ENCODE results near the gene ESPN. TPM values are rescaled to one million over a fixed set of nuclear protein-coding genes. Genes with fewer than 3 reads are reported as not detected.

ESPN gene
- total RNA-seq, 1 donor from 2014 or later, result 54.0 TPM

GRCh38 chr1:6494627-6495026, 70.1 kb downstream of the ESPN start:
- Mint-ChIP-seq H3K4me1 (ENCODE audit: low read depth) (peaks cover 15% of the 10 kb centered on the region), H3K27me3 (peaks cover 27% of the 10 kb centered on the region), H3K4me3 (ENCODE audit: low read depth) (no peak overlapping the region), H3K36me3 (ENCODE audit: insufficient read depth) (no peaks in the 10 kb centered on the region), H3K9me3 (ENCODE audit: low read depth) (no peaks in the 10 kb centered on the region), H3K27ac (no peak overlapping the region)
- no peak for DNase-seq (ENCODE audit: low spot score, unreplicated experiment)
- TF ChIP-seq, protein P1, sequence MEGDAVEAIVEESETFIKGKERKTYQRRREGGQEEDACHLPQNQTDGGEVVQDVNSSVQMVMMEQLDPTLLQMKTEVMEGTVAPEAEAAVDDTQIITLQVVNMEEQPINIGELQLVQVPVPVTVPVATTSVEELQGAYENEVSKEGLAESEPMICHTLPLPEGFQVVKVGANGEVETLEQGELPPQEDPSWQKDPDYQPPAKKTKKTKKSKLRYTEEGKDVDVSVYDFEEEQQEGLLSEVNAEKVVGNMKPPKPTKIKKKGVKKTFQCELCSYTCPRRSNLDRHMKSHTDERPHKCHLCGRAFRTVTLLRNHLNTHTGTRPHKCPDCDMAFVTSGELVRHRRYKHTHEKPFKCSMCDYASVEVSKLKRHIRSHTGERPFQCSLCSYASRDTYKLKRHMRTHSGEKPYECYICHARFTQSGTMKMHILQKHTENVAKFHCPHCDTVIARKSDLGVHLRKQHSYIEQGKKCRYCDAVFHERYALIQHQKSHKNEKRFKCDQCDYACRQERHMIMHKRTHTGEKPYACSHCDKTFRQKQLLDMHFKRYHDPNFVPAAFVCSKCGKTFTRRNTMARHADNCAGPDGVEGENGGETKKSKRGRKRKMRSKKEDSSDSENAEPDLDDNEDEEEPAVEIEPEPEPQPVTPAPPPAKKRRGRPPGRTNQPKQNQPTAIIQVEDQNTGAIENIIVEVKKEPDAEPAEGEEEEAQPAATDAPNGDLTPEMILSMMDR (IDR thresholded peaks at IDR 0.05; ENCODE audit: unreplicated experiment), result no peak

DNA sequence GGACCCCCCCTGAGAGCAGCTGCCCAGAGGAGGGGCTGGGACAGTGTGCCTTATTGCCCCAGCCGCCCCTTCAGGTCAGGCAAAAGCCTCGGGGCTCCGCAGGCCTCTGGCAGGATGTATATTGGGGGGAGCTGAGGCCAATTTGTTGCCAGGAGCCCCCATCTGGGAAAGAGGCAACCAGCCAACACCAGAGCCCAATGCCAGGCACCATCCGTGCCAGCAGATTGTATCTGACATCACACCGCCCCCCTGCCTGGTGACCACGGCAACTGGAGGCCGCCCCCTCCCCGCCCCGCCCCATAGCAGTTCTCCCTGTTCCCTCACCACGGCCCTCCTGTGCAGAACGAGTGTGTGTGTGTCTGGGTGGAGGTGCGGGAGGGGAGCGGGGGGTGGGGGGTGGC, 70.5 kb downstream of the ESPN start:
- Mint-ChIP-seq H3K4me1 (ENCODE audit: low read depth) (peaks cover 15% of the 10 kb centered on the region), H3K27me3 (peaks cover 30% of the 10 kb centered on the region), H3K9me3 (ENCODE audit: low read depth) (no peaks in the 10 kb centered on the region), H3K36me3 (ENCODE audit: insufficient read depth) (no peaks in the 10 kb centered on the region), H3K4me3 (ENCODE audit: low read depth) (no peak overlapping the region), H3K27ac (no peak overlapping the region)
- no peak for DNase-seq (ENCODE audit: low spot score, unreplicated experiment)
- TF ChIP-seq, protein P1 (IDR thresholded peaks at IDR 0.05; ENCODE audit: unreplicated experiment), result no peak

GRCh38 chr1:6495540-6496364, 71.2 kb downstream of the ESPN start:
- peaks cover 15% of the 10 kb centered on the region for H3K4me1 Mint-ChIP-seq (ENCODE audit: low read depth)
- TF ChIP-seq, protein P1 (IDR thresholded peaks at IDR 0.05; ENCODE audit: unreplicated experiment), result no peak
- H3K36me3 Mint-ChIP-seq (ENCODE audit: insufficient read depth), result no peaks in the 10 kb centered on the region
- peak overlapping the region; percentile 71 for H3K4me3 Mint-ChIP-seq (ENCODE audit: low read depth)
- H3K9me3 Mint-ChIP-seq (ENCODE audit: low read depth), result no peaks in the 10 kb centered on the region
- no peak for DNase-seq (ENCODE audit: low spot score, unreplicated experiment)
- H3K27me3 Mint-ChIP-seq, result peaks cover 32% of the 10 kb centered on the region
- no peak overlapping the region for H3K27ac Mint-ChIP-seq

- Mint-ChIP-seq H3K27ac (peak overlapping the region; percentile 59), H3K27me3 (peaks cover 38% of the 10 kb centered on the region), H3K36me3 (ENCODE audit: insufficient read depth) (no peaks in the 10 kb centered on the region), H3K4me3 (ENCODE audit: low read depth) (peak overlapping the region; percentile 71), H3K4me1 (ENCODE audit: low read depth) (peaks cover 12% of the 10 kb centered on the region), H3K9me3 (ENCODE audit: low read depth) (no peaks in the 10 kb centered on the region)
- no peak for DNase-seq (ENCODE audit: low spot score, unreplicated experiment)
- TF ChIP-seq, protein P1 (IDR thresholded peaks at IDR 0.05; ENCODE audit: unreplicated experiment), result no peak
These were observed 71.8 kb downstream of the ESPN start for GRCh38 chr1:6496365-6496721.

GRCh38 chr1:6496890-6497214, 72.3 kb downstream of the ESPN start:
- no peaks in the 10 kb centered on the region for H3K9me3 Mint-ChIP-seq (ENCODE audit: low read depth)
- peaks cover 7% of the 10 kb centered on the region for H3K4me1 Mint-ChIP-seq (ENCODE audit: low read depth)
- H3K27me3 Mint-ChIP-seq, result peaks cover 43% of the 10 kb centered on the region
- no peaks in the 10 kb centered on the region for H3K36me3 Mint-ChIP-seq (ENCODE audit: insufficient read depth)
- H3K4me3 Mint-ChIP-seq (ENCODE audit: low read depth), result peak overlapping the region; percentile 71
- H3K27ac Mint-ChIP-seq, result peak overlapping the region; percentile 59
- no peak for DNase-seq (ENCODE audit: low spot score, unreplicated experiment)
- TF ChIP-seq, protein P1 (IDR thresholded peaks at IDR 0.05; ENCODE audit: unreplicated experiment), result no peak
